ENCODE data around the gene KRT1.

KRT1 gene

GRCh38 chr12:52660934-52661499, 19.2 kb downstream of the KRT1 start:
- peaks cover 49% of the 10 kb centered on the region for H3K27me3 ChIP-seq (replicated peaks; ENCODE audit: insufficient read depth, low read length)
- TF ChIP-seq EZH2phosphoT487 (IDR thresholded peaks at IDR 0.05; ENCODE audit: low read length) (no peak), CTCF (IDR thresholded peaks at IDR 0.05; ENCODE audit: low read length) (no peak), EZH2 (optimal IDR thresholded peaks at IDR 0.05; ENCODE audit: low read depth, low read length) (no peak)

GRCh38 chr12:52659951-52660350, 20.3 kb downstream of the KRT1 start:
- H3F3A ChIP-seq (ENCODE audit: insufficient read depth, low read length), result no peaks in the 10 kb centered on the region
- H4K20me1 ChIP-seq (ENCODE audit: insufficient read depth, low read length), result no peaks in the 10 kb centered on the region
- H3K9me3 ChIP-seq (replicated peaks; ENCODE audit: insufficient read depth, low read length), result no peaks in the 10 kb centered on the region
- no peak overlapping the region for H3K4me3 ChIP-seq (ENCODE audit: low read length)
- no peaks in the 10 kb centered on the region for H3K9me2 ChIP-seq (replicated peaks; ENCODE audit: insufficient read depth, low read length)
- no peak for DNase-seq
- H3K27me3 ChIP-seq (replicated peaks; ENCODE audit: insufficient read depth, low read length), result peaks cover 49% of the 10 kb centered on the region
- no peak overlapping the region for H2AFZ ChIP-seq (ENCODE audit: low read length)
- H3K36me3 ChIP-seq (replicated peaks; ENCODE audit: insufficient read depth, low read length), result no peaks in the 10 kb centered on the region
- H3K79me2 ChIP-seq (ENCODE audit: low read length), result no peaks in the 10 kb centered on the region
- no peak overlapping the region for H3K4me2 ChIP-seq (ENCODE audit: low read depth, low read length)
- no peaks in the 10 kb centered on the region for H3K4me1 ChIP-seq (ENCODE audit: low read length)
- TF ChIP-seq CTCF (IDR thresholded peaks at IDR 0.05; ENCODE audit: low read length) (no peak), EZH2 (optimal IDR thresholded peaks at IDR 0.05; ENCODE audit: low read depth, low read length) (no peak), EZH2phosphoT487 (IDR thresholded peaks at IDR 0.05; ENCODE audit: low read length) (no peak)
- H3K9ac ChIP-seq (ENCODE audit: low read length), result no peak overlapping the region
- no peak overlapping the region for H3K27ac ChIP-seq (ENCODE audit: low read length)

More at GRCh38 chr12:52660934-52661499, 19.2 kb downstream of the KRT1 start:
- Histone ChIP-seq H3K27ac (ENCODE audit: low read length) (no peak overlapping the region), H3K4me2 (ENCODE audit: low read depth, low read length) (no peak overlapping the region), H3K4me3 (ENCODE audit: low read length) (no peak overlapping the region), H3K9me2 (replicated peaks; ENCODE audit: insufficient read depth, low read length) (no peaks in the 10 kb centered on the region), H4K20me1 (ENCODE audit: insufficient read depth, low read length) (no peaks in the 10 kb centered on the region), H3K79me2 (ENCODE audit: low read length) (no peaks in the 10 kb centered on the region), H3K9ac (ENCODE audit: low read length) (no peak overlapping the region), H3K4me1 (ENCODE audit: low read length) (no peaks in the 10 kb centered on the region), H3F3A (ENCODE audit: insufficient read depth, low read length) (no peaks in the 10 kb centered on the region), H3K9me3 (replicated peaks; ENCODE audit: insufficient read depth, low read length) (no peaks in the 10 kb centered on the region), H2AFZ (ENCODE audit: low read length) (no peak overlapping the region), H3K36me3 (replicated peaks; ENCODE audit: insufficient read depth, low read length) (no peaks in the 10 kb centered on the region)
- DNase-seq, result no peak

- Histone ChIP-seq H3K4me1 (ENCODE audit: low read length) (no peaks in the 10 kb centered on the region), H2AFZ (ENCODE audit: low read length) (no peak overlapping the region)
- no peak for TF ChIP-seq EZH2 (optimal IDR thresholded peaks at IDR 0.05; ENCODE audit: low read depth, low read length)
- TF ChIP-seq CTCF (IDR thresholded peaks at IDR 0.05; ENCODE audit: low read length), result no peak
- no peak for TF ChIP-seq EZH2phosphoT487 (IDR thresholded peaks at IDR 0.05; ENCODE audit: low read length)
Observed at GRCh38 chr12:52659395-52659794, 20.8 kb downstream of the KRT1 start.

More at GRCh38 chr12:52659395-52659794, 20.8 kb downstream of the KRT1 start:
- DNase-seq, result no peak
- Histone ChIP-seq H3F3A (ENCODE audit: insufficient read depth, low read length) (no peaks in the 10 kb centered on the region), H3K36me3 (replicated peaks; ENCODE audit: insufficient read depth, low read length) (no peaks in the 10 kb centered on the region), H3K4me3 (ENCODE audit: low read length) (no peak overlapping the region), H3K27ac (ENCODE audit: low read length) (no peak overlapping the region), H4K20me1 (ENCODE audit: insufficient read depth, low read length) (no peaks in the 10 kb centered on the region), H3K9me2 (replicated peaks; ENCODE audit: insufficient read depth, low read length) (no peaks in the 10 kb centered on the region), H3K9ac (ENCODE audit: low read length) (no peak overlapping the region), H3K4me2 (ENCODE audit: low read depth, low read length) (no peak overlapping the region), H3K9me3 (replicated peaks; ENCODE audit: insufficient read depth, low read length) (no peaks in the 10 kb centered on the region), H3K79me2 (ENCODE audit: low read length) (no peaks in the 10 kb centered on the region), H3K27me3 (replicated peaks; ENCODE audit: insufficient read depth, low read length) (peaks cover 49% of the 10 kb centered on the region)
